ENCODE measurements around the gene TPM2.

GRCh38 chr9:35731415-35732184 lies 41.9 kb upstream of the TPM2 start:
- TF ChIP-seq POLR2AphosphoS5 (IDR thresholded peaks at IDR 0.05; ENCODE audit: borderline replicate concordance, low read depth, low read length) (no peak), EZH2 (IDR thresholded peaks at IDR 0.05) (no peak)
